Iris pigment epithelial cell (primary cell): ENCODE results near the gene TPBGL.
A peak's percentile ranks its signal among the peaks of the same experiment; 100 is the strongest.

Source experiments
- DNase-seq: peaks from one replicate; pipeline ENCODE4 v3.0.0-alpha.2; 2011; ENCODE audit warnings: low read depth

The TPBGL gene

GRCh38 chr11:75212411-75212810 is 28.2 kb upstream of the TPBGL start:
- no peak for DNase-seq

GRCh38 chr11:75214411-75214821 is 26.2 kb upstream of the TPBGL start:
- DNase-seq, result peak; percentile 75

GRCh38 chr11:75214843-75215242 is 25.7 kb upstream of the TPBGL start:
- no peak for DNase-seq

GRCh38 chr11:75219869-75220268 is 20.7 kb upstream of the TPBGL start:
- no peak for DNase-seq

- DNase-seq, result no peak
Observed at GRCh38 chr11:75223954-75224643, 16.5 kb upstream of the TPBGL start.

GRCh38 chr11:75225794-75226193 is 14.8 kb upstream of the TPBGL start:
- no peak for DNase-seq

GRCh38 chr11:75229466-75229865 is 11.1 kb upstream of the TPBGL start:
- no peak for DNase-seq

GRCh38 chr11:75230621-75231020 is 10.0 kb upstream of the TPBGL start:
- DNase-seq, result no peak

GRCh38 chr11:75233754-75234172 is 6.8 kb upstream of the TPBGL start:
- peak; percentile 57 for DNase-seq

- no peak for DNase-seq
Observed at GRCh38 chr11:75236062-75236461, 4.5 kb upstream of the TPBGL start.

- no peak for DNase-seq
Observed at GRCh38 chr11:75237050-75237449, 3.5 kb upstream of the TPBGL start.

GRCh38 chr11:75238595-75239440 is 1.8 kb upstream of the TPBGL start:
- no peak for DNase-seq

- no peak for DNase-seq
Observed at GRCh38 chr11:75239531-75240290, 863 bp upstream of the TPBGL start.

GRCh38 chr11:75241036-75241905 is 697 bp downstream of the TPBGL start:
- DNase-seq, result peak; percentile 83

GRCh38 chr11:75241906-75242644 is 1.5 kb downstream of the TPBGL start:
- no peak for DNase-seq

- no peak for DNase-seq
Observed at GRCh38 chr11:75242722-75243600, 2.4 kb downstream of the TPBGL start.

- DNase-seq, result no peak
Observed at GRCh38 chr11:75244052-75244814, 3.7 kb downstream of the TPBGL start.

GRCh38 chr11:75245356-75246005 is 4.9 kb downstream of the TPBGL start:
- no peak for DNase-seq
